A673 (cell line): Measurements from ENCODE around the gene CENATAC. TPM values are rescaled to one million over a fixed set of nuclear protein-coding genes. Genes with fewer than 3 reads are reported as not detected.

Experiments
- BruUV-seq: library from RNA; stranded (reverse); fragments of 400-500 nt; replicated peaks from 2 replicates; lab custom pipeline; 2021; lab: Mats Ljungman, UMichigan
- CTCF ChIA-PET: fragments of 300-600 bp; sonication (Branson Sonifier 250); formaldehyde crosslinking; loops from one replicate; lab custom pipeline; 2022; ENCODE audit warnings: antibody characterized with exemption; lab: Charles Lee
- POLR2A ChIA-PET: fragments of 300-600 bp; sonication (Branson Sonifier 250); formaldehyde crosslinking; loops from one replicate; lab custom pipeline; 2022; ENCODE audit warnings: antibody characterized with exemption; ENCODE audit not compliant: low non-redundant PET; lab: Charles Lee
- DNase-seq: peaks from one replicate; pipeline ENCODE4 v3.0.0-alpha.2; 2015; ENCODE audit warnings: low spot score
- H3K27ac ChIP-seq: fragments of 200-600 bp; sonication (generic); 2 replicates; pipeline ENCODE4 v1.5.1; 2016; ENCODE audit warnings: mixed run types, low read depth, mild to moderate bottlenecking, mixed read lengths, antibody characterized with exemption, low read length; ENCODE audit not compliant: poor library complexity, severe bottlenecking
- H3K27me3 ChIP-seq: fragments of 200-600 bp; sonication (generic); replicated peaks from 2 replicates; pipeline ENCODE4 v1.6.1; 2017; ENCODE audit warnings: mixed run types, low read depth, mild to moderate bottlenecking, mixed read lengths, antibody characterized with exemption, low read length; ENCODE audit not compliant: insufficient read depth, poor library complexity
- H3K36me3 ChIP-seq: fragments of 200-600 bp; sonication (generic); 2 replicates; pipeline ENCODE4 v1.6.1; 2016; ENCODE audit warnings: mixed run types, mild to moderate bottlenecking, mixed read lengths, antibody characterized with exemption, low read length; ENCODE audit not compliant: insufficient read depth, poor library complexity, severe bottlenecking
- H3K4me1 ChIP-seq: fragments of 200-600 bp; sonication (generic); 2 replicates; pipeline ENCODE4 v1.6.1; 2017; ENCODE audit warnings: mixed run types, mild to moderate bottlenecking, mixed read lengths, antibody characterized with exemption, low read length; ENCODE audit not compliant: insufficient read depth, poor library complexity, severe bottlenecking
- H3K4me3 ChIP-seq: fragments of 200-600 bp; sonication (generic); 2 replicates; pipeline ENCODE4 v1.5.1; 2016; ENCODE audit warnings: low read depth, mixed run types, mild to moderate bottlenecking, mixed read lengths, low read length; ENCODE audit not compliant: poor library complexity, severe bottlenecking
- H3K9me3 ChIP-seq: fragments of 200-600 bp; sonication (generic); 2 replicates; pipeline ENCODE4 v1.6.1; 2016; ENCODE audit warnings: mixed run types, low read depth, mild to moderate bottlenecking, mixed read lengths, antibody characterized with exemption, low read length; ENCODE audit not compliant: poor library complexity, severe bottlenecking
- EZH2 ChIP-seq: fragments of 200-600 bp; sonication (generic); IDR thresholded peaks from 2 replicates; pipeline ENCODE4 v1.6.1; 2017; ENCODE audit warnings: borderline replicate concordance, low read depth, mild to moderate bottlenecking, mixed read lengths, antibody characterized with exemption, low read length; ENCODE audit not compliant: poor library complexity, severe bottlenecking
- intact Hi-C: fragments of 100-400 bp; cut with micrococcal nuclease; formaldehyde crosslinking; loops from one replicate; pipeline ENCODE4 v1.10.0; 2022; ENCODE audit not compliant: unreplicated experiment
- total RNA-seq: library from RNA; stranded (reverse); gene quantifications from 2 replicates; pipeline ENCODE4 v1.2.3, GENCODE V29; 2021
- TF ChIP-seq, protein P1 (sequence below): fragments of 300-800, 200-600 bp; sonication (generic); conservative IDR thresholded peaks from 2 replicates; pipeline ENCODE4 v1.5.1; 2017; ENCODE audit warnings: low read depth, mild to moderate bottlenecking, antibody characterized with exemption, low read length, moderate library complexity, mixed read lengths

Gene CENATAC
- total RNA-seq, 1 experiment from 2014 or later: 57.4 TPM

DNA sequence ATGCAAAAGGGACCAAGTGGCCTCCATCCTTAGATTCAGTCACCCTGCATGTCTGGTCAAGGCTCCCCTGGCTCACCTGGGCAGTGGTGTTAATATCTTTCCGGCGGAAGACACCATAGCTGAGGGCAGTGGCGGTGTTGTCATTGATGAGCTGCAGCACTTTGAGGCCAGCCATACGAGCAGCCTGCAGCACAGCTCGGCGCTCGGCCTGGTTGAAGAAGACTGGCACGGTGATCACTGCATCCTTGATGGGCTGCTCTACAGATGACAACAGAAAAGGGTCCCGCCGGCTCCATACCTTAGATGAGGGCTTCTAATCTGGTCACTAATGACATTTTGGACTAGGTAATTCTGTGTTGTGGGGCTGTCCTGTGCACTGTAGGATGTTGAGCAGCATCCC is 56.5 kb downstream of the CENATAC start:
- BruUV-seq: no TSS peak
- ChIA-PET CTCF (no interaction called here), POLR2A (no interaction called here)
- TF ChIP-seq, protein P1, sequence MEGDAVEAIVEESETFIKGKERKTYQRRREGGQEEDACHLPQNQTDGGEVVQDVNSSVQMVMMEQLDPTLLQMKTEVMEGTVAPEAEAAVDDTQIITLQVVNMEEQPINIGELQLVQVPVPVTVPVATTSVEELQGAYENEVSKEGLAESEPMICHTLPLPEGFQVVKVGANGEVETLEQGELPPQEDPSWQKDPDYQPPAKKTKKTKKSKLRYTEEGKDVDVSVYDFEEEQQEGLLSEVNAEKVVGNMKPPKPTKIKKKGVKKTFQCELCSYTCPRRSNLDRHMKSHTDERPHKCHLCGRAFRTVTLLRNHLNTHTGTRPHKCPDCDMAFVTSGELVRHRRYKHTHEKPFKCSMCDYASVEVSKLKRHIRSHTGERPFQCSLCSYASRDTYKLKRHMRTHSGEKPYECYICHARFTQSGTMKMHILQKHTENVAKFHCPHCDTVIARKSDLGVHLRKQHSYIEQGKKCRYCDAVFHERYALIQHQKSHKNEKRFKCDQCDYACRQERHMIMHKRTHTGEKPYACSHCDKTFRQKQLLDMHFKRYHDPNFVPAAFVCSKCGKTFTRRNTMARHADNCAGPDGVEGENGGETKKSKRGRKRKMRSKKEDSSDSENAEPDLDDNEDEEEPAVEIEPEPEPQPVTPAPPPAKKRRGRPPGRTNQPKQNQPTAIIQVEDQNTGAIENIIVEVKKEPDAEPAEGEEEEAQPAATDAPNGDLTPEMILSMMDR: no peak
- TF ChIP-seq EZH2: no peak
- no peak for DNase-seq
- no peak overlapping the region for H3K27ac ChIP-seq
- intact Hi-C loops: no loop called here
- peaks cover 64% of the 10 kb centered on the region for H3K36me3 ChIP-seq
- no peaks in the 10 kb centered on the region for H3K27me3 ChIP-seq
- peaks cover 13% of the 10 kb centered on the region for H3K4me1 ChIP-seq
- no peaks in the 10 kb centered on the region for H3K9me3 ChIP-seq
- H3K4me3 ChIP-seq: no peak overlapping the region

DNA sequence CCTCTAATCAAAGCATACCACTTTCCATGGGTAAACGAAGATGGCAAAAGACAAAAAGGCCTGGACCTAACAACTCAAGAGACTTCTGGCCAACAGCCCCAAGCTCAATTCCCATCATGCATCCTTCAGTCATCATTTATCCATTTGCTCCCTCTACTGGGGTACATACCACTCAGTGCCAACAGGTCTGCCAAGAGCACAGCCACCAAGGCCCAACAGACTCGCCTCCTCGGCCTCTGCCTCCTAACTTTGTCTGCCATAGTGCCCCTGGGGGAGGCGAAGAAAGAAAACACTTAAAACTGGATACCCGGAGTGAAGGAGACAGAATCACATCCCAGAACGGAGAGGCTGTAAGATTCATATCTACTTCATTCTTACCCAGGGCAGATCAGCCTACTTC is 58.0 kb downstream of the CENATAC start:
- peak; percentile 60 for DNase-seq
- H3K27me3 ChIP-seq: no peaks in the 10 kb centered on the region
- peaks cover 50% of the 10 kb centered on the region for H3K36me3 ChIP-seq
- ChIA-PET POLR2A (interaction anchor here (0.5 to 0.7 kb wide), 4 partner anchors 10 to 341 kb away, joined by 3 to 5 read pairs (median 4); no protein-coding TSS in a partner anchor), CTCF (interaction anchor here (0.5 to 0.8 kb wide), 3 partner anchors 9 to 65 kb away, joined by 3 to 7 read pairs (median 3); no protein-coding TSS in a partner anchor)
- peaks cover 13% of the 10 kb centered on the region for H3K4me1 ChIP-seq
- TF ChIP-seq, protein P1: 0 out of 2 replicates have a peak, but pooled peaks have one; percentile 33
- no peak for TF ChIP-seq EZH2
- no TSS peak for BruUV-seq
- H3K27ac ChIP-seq: peak overlapping the region; percentile 96
- H3K9me3 ChIP-seq: no peaks in the 10 kb centered on the region
- peak overlapping the region; percentile 82 for H3K4me3 ChIP-seq
- intact Hi-C loops: loop anchor here (2.0 kb wide), 1 partner anchor 141 kb away; no protein-coding TSS in a partner anchor

DNA sequence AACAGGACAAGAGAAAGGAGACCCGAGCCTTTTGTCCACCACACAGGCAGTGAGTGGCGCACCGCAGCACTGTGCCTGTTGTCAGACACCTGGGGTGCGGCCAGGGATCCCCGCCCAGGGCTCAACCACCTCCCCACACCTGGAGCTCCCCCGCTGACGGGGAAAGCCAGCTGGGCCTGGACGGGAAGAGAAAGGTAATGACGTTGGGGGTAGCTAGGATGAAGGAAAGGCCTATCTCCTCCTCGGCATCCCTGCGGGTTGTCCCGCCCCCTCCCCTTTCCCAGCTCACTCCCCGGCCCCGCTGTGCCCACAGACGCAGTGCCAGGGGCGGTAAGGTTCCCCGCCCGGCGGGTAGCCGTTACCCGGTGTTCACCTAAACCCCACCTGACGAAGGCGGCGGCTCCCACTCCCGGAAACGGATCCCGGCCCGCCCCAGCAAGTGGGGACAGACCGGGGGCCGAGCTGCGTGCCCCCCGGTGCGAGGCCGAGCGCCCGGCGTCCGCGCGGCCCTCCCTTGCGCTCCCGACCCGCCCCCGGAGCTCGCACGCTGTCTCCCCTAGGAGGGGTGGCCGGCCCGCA is 58.6 kb downstream of the CENATAC start:
- DNase-seq: peak; percentile 46
- intact Hi-C loops: loop anchor here (2.0 kb wide), 1 partner anchor 140 kb away; no protein-coding TSS in a partner anchor

More for the DNA sequence above, 58.6 kb downstream of the CENATAC start:
- TF ChIP-seq, protein P1: no peak; the same call in 1 of the 2 replicates
- TF ChIP-seq EZH2: no peak
- Histone ChIP-seq H3K27ac (peak overlapping the region; percentile 96), H3K4me1 (peaks cover 13% of the 10 kb centered on the region), H3K27me3 (no peaks in the 10 kb centered on the region), H3K36me3 (peaks cover 43% of the 10 kb centered on the region), H3K9me3 (no peaks in the 10 kb centered on the region), H3K4me3 (peak overlapping the region; percentile 82)
- no TSS peak for BruUV-seq
- ChIA-PET POLR2A (interaction anchor here (0.5 to 0.7 kb wide), 3 partner anchors 11 to 341 kb away, joined by 4 to 5 read pairs (median 4); partner anchors contain the start of gene VPS11), CTCF (interaction anchor here (0.8 kb wide), 1 partner anchor 9 kb away, joined by 3 read pairs; no protein-coding TSS in a partner anchor)
